Measurements from ENCODE around the gene CBLN4.

Gene CBLN4

GRCh38 chr20:56001890-56002289, 3.4 kb downstream of the CBLN4 start:
- H3K9ac ChIP-seq (ENCODE audit: low read depth, low read length), result no peak overlapping the region
- peaks cover 68% of the 10 kb centered on the region for H3K9me3 ChIP-seq (ENCODE audit: control insufficient read depth, insufficient read depth, low read length)
- H3K27ac ChIP-seq (ENCODE audit: low read depth, low read length), result no peak overlapping the region
- H3K4me1 ChIP-seq (ENCODE audit: control insufficient read depth, insufficient read depth, low read length), result no peaks in the 10 kb centered on the region
- peaks cover 50% of the 10 kb centered on the region for H3K27me3 ChIP-seq (ENCODE audit: control insufficient read depth, insufficient read depth, low read length)
- H3K4me3 ChIP-seq (ENCODE audit: low read depth, low read length), result no peak overlapping the region
- H3K36me3 ChIP-seq (ENCODE audit: control insufficient read depth, insufficient read depth, low read length), result no peaks in the 10 kb centered on the region

- H3K36me3 ChIP-seq (ENCODE audit: control insufficient read depth, insufficient read depth, low read length), result no peaks in the 10 kb centered on the region
- H3K27ac ChIP-seq (ENCODE audit: low read depth, low read length), result no peak overlapping the region
- peaks cover 44% of the 10 kb centered on the region for H3K27me3 ChIP-seq (ENCODE audit: control insufficient read depth, insufficient read depth, low read length)
- H3K4me1 ChIP-seq (ENCODE audit: control insufficient read depth, insufficient read depth, low read length), result no peaks in the 10 kb centered on the region
- H3K4me3 ChIP-seq (ENCODE audit: low read depth, low read length), result no peak overlapping the region
- no peak overlapping the region for H3K9ac ChIP-seq (ENCODE audit: low read depth, low read length)
- peaks cover 69% of the 10 kb centered on the region for H3K9me3 ChIP-seq (ENCODE audit: control insufficient read depth, insufficient read depth, low read length)
Observed at GRCh38 chr20:56001106-56001785, 4.1 kb downstream of the CBLN4 start.

GRCh38 chr20:55978550-55978949, 26.8 kb downstream of the CBLN4 start:
- H3K9me3 ChIP-seq (ENCODE audit: control insufficient read depth, insufficient read depth, low read length), result peaks cover 96% of the 10 kb centered on the region
- no peak overlapping the region for H3K9ac ChIP-seq (ENCODE audit: low read depth, low read length)
- H3K27ac ChIP-seq (ENCODE audit: low read depth, low read length), result no peak overlapping the region
- no peak overlapping the region for H3K4me3 ChIP-seq (ENCODE audit: low read depth, low read length)
- no peaks in the 10 kb centered on the region for H3K4me1 ChIP-seq (ENCODE audit: control insufficient read depth, insufficient read depth, low read length)
- H3K27me3 ChIP-seq (ENCODE audit: control insufficient read depth, insufficient read depth, low read length), result no peaks in the 10 kb centered on the region
- no peaks in the 10 kb centered on the region for H3K36me3 ChIP-seq (ENCODE audit: control insufficient read depth, insufficient read depth, low read length)

GRCh38 chr20:55977690-55978459, 27.4 kb downstream of the CBLN4 start:
- Histone ChIP-seq H3K4me1 (ENCODE audit: control insufficient read depth, insufficient read depth, low read length) (no peaks in the 10 kb centered on the region), H3K4me3 (ENCODE audit: low read depth, low read length) (no peak overlapping the region), H3K9ac (ENCODE audit: low read depth, low read length) (no peak overlapping the region), H3K27ac (ENCODE audit: low read depth, low read length) (no peak overlapping the region), H3K27me3 (ENCODE audit: control insufficient read depth, insufficient read depth, low read length) (no peaks in the 10 kb centered on the region), H3K36me3 (ENCODE audit: control insufficient read depth, insufficient read depth, low read length) (no peaks in the 10 kb centered on the region), H3K9me3 (ENCODE audit: control insufficient read depth, insufficient read depth, low read length) (peaks cover 97% of the 10 kb centered on the region)

- no peaks in the 10 kb centered on the region for H3K4me1 ChIP-seq (ENCODE audit: control insufficient read depth, insufficient read depth, low read length)
- H3K36me3 ChIP-seq (ENCODE audit: control insufficient read depth, insufficient read depth, low read length), result no peaks in the 10 kb centered on the region
- H3K4me3 ChIP-seq (ENCODE audit: low read depth, low read length), result no peak overlapping the region
- no peaks in the 10 kb centered on the region for H3K27me3 ChIP-seq (ENCODE audit: control insufficient read depth, insufficient read depth, low read length)
- peaks cover 95% of the 10 kb centered on the region for H3K9me3 ChIP-seq (ENCODE audit: control insufficient read depth, insufficient read depth, low read length)
- H3K9ac ChIP-seq (ENCODE audit: low read depth, low read length), result no peak overlapping the region
- no peak overlapping the region for H3K27ac ChIP-seq (ENCODE audit: low read depth, low read length)
Observed at GRCh38 chr20:55974491-55975202, 30.7 kb downstream of the CBLN4 start.

GRCh38 chr20:55964790-55965189, 40.5 kb downstream of the CBLN4 start:
- no peak overlapping the region for H3K4me3 ChIP-seq (ENCODE audit: low read depth, low read length)
- peaks cover 93% of the 10 kb centered on the region for H3K9me3 ChIP-seq (ENCODE audit: control insufficient read depth, insufficient read depth, low read length)
- no peak overlapping the region for H3K9ac ChIP-seq (ENCODE audit: low read depth, low read length)
- H3K27me3 ChIP-seq (ENCODE audit: control insufficient read depth, insufficient read depth, low read length), result no peaks in the 10 kb centered on the region
- no peaks in the 10 kb centered on the region for H3K4me1 ChIP-seq (ENCODE audit: control insufficient read depth, insufficient read depth, low read length)
- no peaks in the 10 kb centered on the region for H3K36me3 ChIP-seq (ENCODE audit: control insufficient read depth, insufficient read depth, low read length)
- no peak overlapping the region for H3K27ac ChIP-seq (ENCODE audit: low read depth, low read length)

- Histone ChIP-seq H3K9me3 (ENCODE audit: control insufficient read depth, insufficient read depth, low read length) (peaks cover 95% of the 10 kb centered on the region), H3K9ac (ENCODE audit: low read depth, low read length) (no peak overlapping the region), H3K36me3 (ENCODE audit: control insufficient read depth, insufficient read depth, low read length) (no peaks in the 10 kb centered on the region), H3K4me3 (ENCODE audit: low read depth, low read length) (no peak overlapping the region), H3K27me3 (ENCODE audit: control insufficient read depth, insufficient read depth, low read length) (no peaks in the 10 kb centered on the region), H3K27ac (ENCODE audit: low read depth, low read length) (no peak overlapping the region), H3K4me1 (ENCODE audit: control insufficient read depth, insufficient read depth, low read length) (no peaks in the 10 kb centered on the region)
Observed at GRCh38 chr20:55961376-55962330, 43.7 kb downstream of the CBLN4 start.

- Histone ChIP-seq H3K27me3 (ENCODE audit: control insufficient read depth, insufficient read depth, low read length) (no peaks in the 10 kb centered on the region), H3K36me3 (ENCODE audit: control insufficient read depth, insufficient read depth, low read length) (no peaks in the 10 kb centered on the region), H3K9me3 (ENCODE audit: control insufficient read depth, insufficient read depth, low read length) (peaks cover 94% of the 10 kb centered on the region), H3K27ac (ENCODE audit: low read depth, low read length) (no peak overlapping the region), H3K4me3 (ENCODE audit: low read depth, low read length) (no peak overlapping the region), H3K9ac (ENCODE audit: low read depth, low read length) (no peak overlapping the region), H3K4me1 (ENCODE audit: control insufficient read depth, insufficient read depth, low read length) (no peaks in the 10 kb centered on the region)
Observed at GRCh38 chr20:55953201-55953600, 52.1 kb downstream of the CBLN4 start.

- H3K4me1 ChIP-seq (ENCODE audit: control insufficient read depth, insufficient read depth, low read length), result no peaks in the 10 kb centered on the region
- no peak overlapping the region for H3K4me3 ChIP-seq (ENCODE audit: low read depth, low read length)
- no peaks in the 10 kb centered on the region for H3K27me3 ChIP-seq (ENCODE audit: control insufficient read depth, insufficient read depth, low read length)
- H3K9me3 ChIP-seq (ENCODE audit: control insufficient read depth, insufficient read depth, low read length), result peaks cover 81% of the 10 kb centered on the region
- H3K9ac ChIP-seq (ENCODE audit: low read depth, low read length), result no peak overlapping the region
- H3K36me3 ChIP-seq (ENCODE audit: control insufficient read depth, insufficient read depth, low read length), result no peaks in the 10 kb centered on the region
- no peak overlapping the region for H3K27ac ChIP-seq (ENCODE audit: low read depth, low read length)
Observed at GRCh38 chr20:55947701-55948100, 57.6 kb downstream of the CBLN4 start.

All from HUES48 (cell line).